Endothelial cell of umbilical vein (primary cell): ENCODE measurements around the gene JSRP1. TPM values are rescaled to one million over a fixed set of nuclear protein-coding genes. Genes with fewer than 3 reads are reported as not detected.
A peak's percentile ranks its signal among the peaks of the same experiment; 100 is the strongest.

Experiments
- BruUV-seq: library from RNA; stranded (reverse); fragments of 400-500 nt; replicated peaks from 2 replicates; lab custom pipeline; 2021; lab: Mats Ljungman, UMichigan
- CTCF ChIA-PET: fragments of 300-600, 350-600 bp; sonication (Branson Sonifier 250); formaldehyde crosslinking; loops from one replicate; lab custom pipeline; 2021; ENCODE audit warnings: antibody characterized with exemption, inconsistent platforms; lab: Charles Lee
- POLR2A ChIA-PET: fragments of 300-600, 350-600 bp; sonication (Branson Sonifier 250); formaldehyde crosslinking; loops from one replicate; lab custom pipeline; 2021; ENCODE audit warnings: antibody characterized with exemption, inconsistent platforms; lab: Charles Lee
- DNase-seq: peaks from one replicate; pipeline ENCODE4 v3.0.0-alpha.2; 2011; ENCODE audit warnings: low read depth, low spot score
- FAIRE-seq: peaks from 2 replicates; lab custom pipeline; 2011; peaks lifted over from hg19 to GRCh38; lab: Jason Lieb, UNC
- H2AFZ ChIP-seq: 2 replicates; pipeline ENCODE4 v1.6.0; 2012; ENCODE audit warnings: low read depth, low read length, control low read depth, inconsistent platforms
- H3K27ac ChIP-seq: 2 replicates; pipeline ENCODE4 v1.5.1; 2011; ENCODE audit warnings: low read depth, mild to moderate bottlenecking, control low read depth, low read length, moderate library complexity; ENCODE audit not compliant: insufficient read depth
- H3K27me3 ChIP-seq, 2 experiments: 2 replicates each; pipeline versions ENCODE4 v1.6.0 to v1.6.1; 2011; ENCODE audit warnings: low read length in 2 of 2, mixed read lengths in 1 of 2; ENCODE audit not compliant: control insufficient read depth in 2 of 2, insufficient read depth in 2 of 2
- H3K36me3 ChIP-seq, 2 experiments: 2 replicates in 1 of 2; 3 replicates in 1 of 2; pipeline ENCODE4 v1.5.1; 2011; ENCODE audit warnings: low read length in 2 of 2, mild to moderate bottlenecking in 1 of 2, moderate library complexity in 1 of 2; ENCODE audit not compliant: control insufficient read depth in 2 of 2, insufficient read depth in 2 of 2; ENCODE audit errors: extremely low read depth in 1 of 2
- H3K4me1 ChIP-seq: 3 replicates; pipeline ENCODE4 v1.5.1; 2011; ENCODE audit warnings: mild to moderate bottlenecking, low read length; ENCODE audit not compliant: control insufficient read depth, insufficient read depth; ENCODE audit errors: extremely low read depth
- H3K4me2 ChIP-seq: 2 replicates; pipeline ENCODE4 v1.6.1; 2011; ENCODE audit warnings: low read length, control low read depth, mixed read lengths; ENCODE audit not compliant: insufficient read depth
- H3K4me3 ChIP-seq, 3 experiments: fragments of 200-600 bp in 1 of 3; sonication (generic), shearing (Covaris generic) in 1 of 3; replicated peaks in 1 of 3; 2 replicates each; pipeline ENCODE4 v1.5.1; 2011 to 2016; ENCODE audit warnings: control low read depth in 3 of 3, low read length in 3 of 3, mild to moderate bottlenecking in 2 of 3, inconsistent platforms in 1 of 3, low read depth in 1 of 3, moderate library complexity in 1 of 3; ENCODE audit not compliant: insufficient read depth in 1 of 3
- H3K79me2 ChIP-seq: 2 replicates; pipeline ENCODE4 v1.6.0; 2012; ENCODE audit warnings: low read length, inconsistent platforms; ENCODE audit not compliant: control insufficient read depth, insufficient read depth
- H3K9ac ChIP-seq: replicated peaks from 2 replicates; pipeline ENCODE3; 2011; ENCODE audit warnings: low read length, control low read depth; ENCODE audit not compliant: insufficient read depth; ENCODE audit errors: extremely low read depth
- H3K9me1 ChIP-seq: replicated peaks from 3 replicates; pipeline ENCODE4 v1.6.0; 2011; ENCODE audit warnings: mild to moderate bottlenecking, low read length; ENCODE audit not compliant: control insufficient read depth, insufficient read depth; ENCODE audit errors: extremely low read depth
- H3K9me3 ChIP-seq: replicated peaks from 2 replicates; pipeline ENCODE4 v1.5.1; 2012; ENCODE audit warnings: low read length, inconsistent platforms; ENCODE audit not compliant: control insufficient read depth, insufficient read depth
- H4K20me1 ChIP-seq: replicated peaks from 2 replicates; pipeline ENCODE3; 2011; ENCODE audit warnings: mild to moderate bottlenecking, low read length; ENCODE audit not compliant: control insufficient read depth, insufficient read depth; ENCODE audit errors: extremely low read depth
- CTCF ChIP-seq, 2 donors: IDR thresholded peaks; 1 replicate in 1 of 2; 2 replicates in 1 of 2; pipeline ENCODE4 v1.5.1; 2011; ENCODE audit warnings: low read length in 2 of 2, mild to moderate bottlenecking in 2 of 2, moderate library complexity in 2 of 2, control low read depth in 1 of 2, inconsistent platforms in 1 of 2, low read depth in 1 of 2; ENCODE audit not compliant: insufficient read depth in 1 of 2; ENCODE audit errors: extremely low read depth in 1 of 2
- EZH2 ChIP-seq: IDR thresholded peaks from 2 replicates; pipeline ENCODE4 v1.6.1; 2012; ENCODE audit warnings: borderline replicate concordance, low read depth, mild to moderate bottlenecking, moderate library complexity, low read length, inconsistent platforms; ENCODE audit not compliant: severe bottlenecking
- FOS ChIP-seq: IDR thresholded peaks from 2 replicates; pipeline ENCODE4 v1.6.1; 2011; ENCODE audit warnings: mild to moderate bottlenecking, low read length, moderate library complexity, borderline replicate concordance; ENCODE audit not compliant: insufficient read depth
- GATA2 ChIP-seq: IDR thresholded peaks from 2 replicates; pipeline ENCODE4 v1.7.0; 2011; ENCODE audit warnings: low read depth, mild to moderate bottlenecking, moderate library complexity, mixed read lengths, low read length; ENCODE audit not compliant: insufficient read length, insufficient read depth
- JUN ChIP-seq: IDR thresholded peaks from 2 replicates; pipeline ENCODE4 v1.6.1; 2011; ENCODE audit warnings: borderline replicate concordance, low read depth; ENCODE audit not compliant: insufficient read length, insufficient read depth
- MAX ChIP-seq: IDR thresholded peaks from 2 replicates; pipeline ENCODE4 v1.6.1; 2011; ENCODE audit not compliant: insufficient read depth, insufficient read length
- MYC ChIP-seq: IDR thresholded peaks from one replicate; pipeline ENCODE4 v1.6.1; 2011; ENCODE audit warnings: mild to moderate bottlenecking, low read depth, low read length
- POLR2A ChIP-seq: IDR thresholded peaks from 2 replicates; pipeline ENCODE4 v1.6.1; 2012; ENCODE audit warnings: low read depth, mild to moderate bottlenecking, control low read depth, low read length
- POLR2AphosphoS5 ChIP-seq: IDR thresholded peaks from 2 replicates; pipeline ENCODE4 v1.6.1; 2012; ENCODE audit warnings: low read depth, mild to moderate bottlenecking, control low read depth, low read length, moderate library complexity; ENCODE audit not compliant: insufficient read depth
- dilution Hi-C: fragments of 300-500 bp; cut with MboI; formaldehyde crosslinking; loops from one replicate; pipeline ENCODE4 v1.15.0; 2019; ENCODE audit warnings: low sequenced_read_pairs; ENCODE audit not compliant: extremely low pct_ligation_motif_present
- intact Hi-C: fragments of 100-400 bp; cut with micrococcal nuclease; formaldehyde crosslinking; loops from one replicate; pipeline ENCODE4 v1.10.0; 2022
- polyA plus RNA-seq, 4 experiments: library from polyadenylated mRNA; depleted of rRNA in 3 of 4; stranded (reverse) in 3 of 4; unstranded in 1 of 4; fragments of >200 nt; gene quantifications; 2 replicates each; pipeline versions ENCODE4 v1.2.1 to v1.2.3, GENCODE V29; 2011 to 2012; ENCODE audit warnings: missing spikeins in 1 of 4
- total RNA-seq: library from RNA; stranded (reverse); gene quantifications from 2 replicates; pipeline ENCODE4 v1.2.3, GENCODE V29; 2021

JSRP1 gene
- total and polyA plus RNA-seq, 2 donors (not counting 3 experiments of a cell fraction or from before 2014, with no cell fraction given), result not detected

- BruUV-seq, result no TSS peak
- peak; percentile 35 for FAIRE-seq
- Histone ChIP-seq H3K9me1 (no peaks in the 10 kb centered on the region), H3K9ac (peak overlapping the region; percentile 67), H2AFZ (no peak overlapping the region), H3K36me3 (peaks cover 0 to 13% of the 10 kb centered on the region in 2 experiments), H4K20me1 (no peaks in the 10 kb centered on the region), H3K4me2 (peak overlapping the region; percentile 93), H3K27ac (peak overlapping the region; percentile 66), H3K9me3 (no peaks in the 10 kb centered on the region), H3K79me2 (peaks cover 77% of the 10 kb centered on the region), H3K4me3 (peak overlapping the region; percentile 25 to 64 (median 56)), H3K27me3 (no peaks in the 10 kb centered on the region), H3K4me1 (peaks cover 45% of the 10 kb centered on the region)
- CTCF ChIA-PET, result interaction anchor here (0.6 to 4.8 kb wide), 5 partner anchors 16 to 143 kb away, joined by 3 to 40 read pairs (median 6); no protein-coding TSS in a partner anchor
- DNase-seq, result no peak
- POLR2A ChIA-PET, result no interaction called here
- dilution Hi-C loops (no loop called here), intact Hi-C loops (loop anchor here (2.0 to 5.0 kb wide), 4 partner anchors 68 to 800 kb away; partner anchors contain the start of gene TIMM13)
- TF ChIP-seq JUN (no peak), CTCF (IDR thresholded peaks at IDR 0.05; ENCODE audit: extremely low read depth in 1 of 2, insufficient read depth in 1 of 2, low read depth in 1 of 2, low read length in 2 of 2) (no peak), MAX (no peak), MYC (no peak), GATA2 (no peak), POLR2A (no peak), POLR2AphosphoS5 (no peak), FOS (no peak), EZH2 (no peak)
Observed at GRCh38 chr19:2237051-2237868, 19.0 kb downstream of the JSRP1 start.
